GM12865 (cell line): ENCODE measurements around the gene UMPS.

Experiments
- DNase-seq: peaks from one replicate; pipeline ENCODE4 v3.0.0; 2010; ENCODE audit warnings: low read depth
- H3K4me3 ChIP-seq: 2 replicates; pipeline ENCODE4 v1.5.1; 2011; ENCODE audit warnings: mild to moderate bottlenecking, low read depth, low read length, control low read depth
- TF ChIP-seq, protein P1 (sequence below): IDR thresholded peaks from 2 replicates; pipeline ENCODE4 v1.5.1; 2011; ENCODE audit warnings: low read length, control low read depth, low read depth, inconsistent platforms; ENCODE audit not compliant: insufficient read depth; ENCODE audit errors: missing control alignments

The UMPS gene

GRCh38 chr3:124767264-124767663 lies 37.0 kb downstream of the UMPS start:
- TF ChIP-seq, protein P1, sequence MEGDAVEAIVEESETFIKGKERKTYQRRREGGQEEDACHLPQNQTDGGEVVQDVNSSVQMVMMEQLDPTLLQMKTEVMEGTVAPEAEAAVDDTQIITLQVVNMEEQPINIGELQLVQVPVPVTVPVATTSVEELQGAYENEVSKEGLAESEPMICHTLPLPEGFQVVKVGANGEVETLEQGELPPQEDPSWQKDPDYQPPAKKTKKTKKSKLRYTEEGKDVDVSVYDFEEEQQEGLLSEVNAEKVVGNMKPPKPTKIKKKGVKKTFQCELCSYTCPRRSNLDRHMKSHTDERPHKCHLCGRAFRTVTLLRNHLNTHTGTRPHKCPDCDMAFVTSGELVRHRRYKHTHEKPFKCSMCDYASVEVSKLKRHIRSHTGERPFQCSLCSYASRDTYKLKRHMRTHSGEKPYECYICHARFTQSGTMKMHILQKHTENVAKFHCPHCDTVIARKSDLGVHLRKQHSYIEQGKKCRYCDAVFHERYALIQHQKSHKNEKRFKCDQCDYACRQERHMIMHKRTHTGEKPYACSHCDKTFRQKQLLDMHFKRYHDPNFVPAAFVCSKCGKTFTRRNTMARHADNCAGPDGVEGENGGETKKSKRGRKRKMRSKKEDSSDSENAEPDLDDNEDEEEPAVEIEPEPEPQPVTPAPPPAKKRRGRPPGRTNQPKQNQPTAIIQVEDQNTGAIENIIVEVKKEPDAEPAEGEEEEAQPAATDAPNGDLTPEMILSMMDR: no peak
- no peak for DNase-seq
- H3K4me3 ChIP-seq: no peak overlapping the region

GRCh38 chr3:124767691-124768090 lies 37.4 kb downstream of the UMPS start:
- H3K4me3 ChIP-seq: no peak overlapping the region
- TF ChIP-seq, protein P1: no peak
- DNase-seq: no peak

GRCh38 chr3:124768812-124769211 lies 38.6 kb downstream of the UMPS start:
- peak; percentile 47 for DNase-seq
- TF ChIP-seq, protein P1: peak; percentile 32
- no peak overlapping the region for H3K4me3 ChIP-seq

DNA sequence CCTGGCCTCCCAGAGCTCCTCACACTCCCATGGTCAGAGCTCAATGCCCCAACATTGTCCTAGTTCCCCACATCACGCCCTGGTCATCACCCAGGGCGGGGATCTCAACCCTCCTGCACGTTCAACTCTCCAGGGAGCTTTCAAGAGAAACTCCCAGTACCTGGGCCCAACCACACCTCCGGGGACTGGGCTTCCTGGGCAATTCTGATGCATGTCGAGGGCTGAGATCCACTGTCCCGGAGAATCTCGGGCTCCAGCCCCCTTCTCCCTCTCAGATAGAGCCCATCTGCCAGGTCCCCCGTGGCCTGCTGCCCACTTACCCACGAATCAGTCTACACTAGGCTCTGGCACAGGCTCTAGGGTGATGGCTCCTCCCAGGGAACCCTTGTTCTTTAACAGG lies 39.2 kb downstream of the UMPS start:
- TF ChIP-seq, protein P1: no peak
- no peak overlapping the region for H3K4me3 ChIP-seq

GRCh38 chr3:124770336-124771082 lies 40.3 kb downstream of the UMPS start:
- H3K4me3 ChIP-seq: no peak overlapping the region
- TF ChIP-seq, protein P1: no peak
- DNase-seq: peak; percentile 37

More for the DNA sequence above, 39.2 kb downstream of the UMPS start:
- no peak for DNase-seq

GRCh38 chr3:124771083-124771445 lies 40.8 kb downstream of the UMPS start:
- H3K4me3 ChIP-seq: no peak overlapping the region
- DNase-seq: peak; percentile 60
- TF ChIP-seq, protein P1: no peak
